Measurements from ENCODE around the gene PRDX6. TPM values are rescaled to one million over a fixed set of nuclear protein-coding genes. Genes with fewer than 3 reads are reported as not detected.

The PRDX6 gene, protein sequence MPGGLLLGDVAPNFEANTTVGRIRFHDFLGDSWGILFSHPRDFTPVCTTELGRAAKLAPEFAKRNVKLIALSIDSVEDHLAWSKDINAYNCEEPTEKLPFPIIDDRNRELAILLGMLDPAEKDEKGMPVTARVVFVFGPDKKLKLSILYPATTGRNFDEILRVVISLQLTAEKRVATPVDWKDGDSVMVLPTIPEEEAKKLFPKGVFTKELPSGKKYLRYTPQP
- total RNA-seq = 159 and 185 TPM in 2 replicates

DNA sequence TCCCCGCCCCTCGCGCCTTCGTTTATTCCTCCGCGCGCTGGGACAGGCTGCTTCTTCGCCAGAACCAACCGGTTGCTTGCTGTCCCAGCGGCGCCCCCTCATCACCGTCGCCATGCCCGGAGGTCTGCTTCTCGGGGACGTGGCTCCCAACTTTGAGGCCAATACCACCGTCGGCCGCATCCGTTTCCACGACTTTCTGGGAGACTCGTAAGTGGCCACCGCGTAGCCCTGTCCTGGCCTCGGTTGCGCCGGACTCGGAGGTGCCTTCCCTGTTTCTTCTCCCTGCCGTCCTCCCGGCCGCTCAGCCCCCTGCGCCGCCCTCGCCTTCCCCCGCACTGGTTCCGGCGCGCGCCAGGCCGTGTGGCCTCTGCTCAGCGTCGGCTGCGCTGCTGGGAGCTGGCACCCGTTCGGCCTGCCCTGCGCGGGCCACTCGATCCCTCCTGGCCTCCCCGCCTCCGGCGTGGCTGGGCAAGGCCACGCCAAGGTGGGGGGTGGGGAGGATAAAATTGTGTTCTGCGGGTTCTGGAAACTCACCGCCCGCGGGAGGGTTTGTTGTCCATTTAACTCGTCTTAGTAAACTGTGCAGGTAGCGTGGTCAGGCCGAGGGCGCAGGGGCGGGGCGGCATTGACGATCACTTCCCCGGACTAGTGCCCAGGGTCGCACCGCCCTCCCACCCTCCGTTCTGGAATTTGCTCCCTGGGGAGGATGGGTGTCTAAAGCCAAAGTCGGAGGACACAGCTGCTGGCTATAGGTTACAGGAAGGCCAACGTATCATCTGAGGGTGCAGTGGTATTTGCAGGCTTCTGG lies at the start of gene PRDX6:
Gene PRDX6 (plus strand): TSS at position 50 of the 808 bp plus-strand sequence. CDS start 63 bp downstream, at position 113.
- H3K4me3 ChIP-seq (ENCODE audit: low read depth, low read length) = peak within 1 kb of the TSS; percentile 88
- DNase-seq (ENCODE audit: low read depth) (peak; percentile 50), FAIRE-seq (no peak)
- TF ChIP-seq, protein P1, sequence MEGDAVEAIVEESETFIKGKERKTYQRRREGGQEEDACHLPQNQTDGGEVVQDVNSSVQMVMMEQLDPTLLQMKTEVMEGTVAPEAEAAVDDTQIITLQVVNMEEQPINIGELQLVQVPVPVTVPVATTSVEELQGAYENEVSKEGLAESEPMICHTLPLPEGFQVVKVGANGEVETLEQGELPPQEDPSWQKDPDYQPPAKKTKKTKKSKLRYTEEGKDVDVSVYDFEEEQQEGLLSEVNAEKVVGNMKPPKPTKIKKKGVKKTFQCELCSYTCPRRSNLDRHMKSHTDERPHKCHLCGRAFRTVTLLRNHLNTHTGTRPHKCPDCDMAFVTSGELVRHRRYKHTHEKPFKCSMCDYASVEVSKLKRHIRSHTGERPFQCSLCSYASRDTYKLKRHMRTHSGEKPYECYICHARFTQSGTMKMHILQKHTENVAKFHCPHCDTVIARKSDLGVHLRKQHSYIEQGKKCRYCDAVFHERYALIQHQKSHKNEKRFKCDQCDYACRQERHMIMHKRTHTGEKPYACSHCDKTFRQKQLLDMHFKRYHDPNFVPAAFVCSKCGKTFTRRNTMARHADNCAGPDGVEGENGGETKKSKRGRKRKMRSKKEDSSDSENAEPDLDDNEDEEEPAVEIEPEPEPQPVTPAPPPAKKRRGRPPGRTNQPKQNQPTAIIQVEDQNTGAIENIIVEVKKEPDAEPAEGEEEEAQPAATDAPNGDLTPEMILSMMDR (IDR thresholded peaks at IDR 0.05; ENCODE audit: insufficient read depth, low read length, severe bottlenecking) = no peak
- H3K27me3 ChIP-seq (ENCODE audit: control insufficient read depth, insufficient read depth, low read length) = no peaks in the 10 kb centered on the region
- H3K36me3 ChIP-seq (ENCODE audit: control insufficient read depth, insufficient read depth, low read length) = peaks cover 7% of the 10 kb centered on the region

DNA sequence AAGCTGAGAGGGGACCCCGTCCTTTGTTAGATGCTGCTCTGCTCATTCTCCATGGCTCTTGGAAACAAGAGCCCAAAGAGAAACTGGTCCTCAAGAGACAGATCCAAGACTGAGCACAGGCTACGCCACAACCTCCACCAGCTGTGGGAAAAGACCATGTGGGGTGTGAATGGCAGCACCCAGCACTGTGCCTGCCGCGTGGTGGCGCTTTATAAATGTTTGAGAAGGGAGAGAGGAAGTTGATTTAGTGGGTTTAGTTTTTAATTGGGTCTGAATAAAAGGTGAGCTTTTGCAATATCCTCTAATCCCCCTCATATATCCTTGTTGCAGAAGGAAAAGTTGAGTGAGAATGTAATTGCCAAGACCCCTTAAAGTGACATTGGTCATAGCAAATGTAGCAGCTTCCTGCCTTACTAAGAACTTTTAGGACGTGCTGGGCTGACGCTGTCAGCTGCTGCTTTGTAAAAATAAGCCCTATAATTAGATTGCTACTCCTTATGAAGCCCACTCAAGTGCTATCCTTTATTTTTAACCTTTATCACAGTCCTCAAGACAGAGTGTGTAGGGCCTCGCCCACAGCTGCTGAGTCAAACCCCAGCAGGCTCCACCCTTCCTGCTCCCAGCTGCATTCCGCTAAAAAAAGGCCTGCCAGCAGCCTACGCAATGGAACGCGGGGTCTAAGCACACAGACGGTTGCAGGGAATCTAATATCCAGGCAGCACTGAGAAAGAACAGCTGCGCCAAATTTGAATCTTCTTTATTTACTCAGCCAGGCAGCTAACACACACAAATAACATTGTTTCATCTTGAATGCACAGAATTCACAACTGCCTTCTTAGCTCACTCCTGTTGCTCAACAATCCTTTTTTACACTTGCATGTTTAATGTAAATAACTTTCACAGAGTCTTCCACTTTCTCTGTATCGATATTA lies 47.4 kb upstream of the PRDX6 start:
- Histone ChIP-seq H3K4me3 (ENCODE audit: low read depth, low read length) (no peak overlapping the region), H3K27me3 (ENCODE audit: control insufficient read depth, insufficient read depth, low read length) (no peaks in the 10 kb centered on the region), H3K36me3 (ENCODE audit: control insufficient read depth, insufficient read depth, low read length) (no peaks in the 10 kb centered on the region)
- peak; percentile 73 for DNase-seq (ENCODE audit: low read depth)
- TF ChIP-seq, protein P1 (IDR thresholded peaks at IDR 0.05; ENCODE audit: insufficient read depth, low read length, severe bottlenecking) = peak; percentile 75
- FAIRE-seq = no peak

DNA sequence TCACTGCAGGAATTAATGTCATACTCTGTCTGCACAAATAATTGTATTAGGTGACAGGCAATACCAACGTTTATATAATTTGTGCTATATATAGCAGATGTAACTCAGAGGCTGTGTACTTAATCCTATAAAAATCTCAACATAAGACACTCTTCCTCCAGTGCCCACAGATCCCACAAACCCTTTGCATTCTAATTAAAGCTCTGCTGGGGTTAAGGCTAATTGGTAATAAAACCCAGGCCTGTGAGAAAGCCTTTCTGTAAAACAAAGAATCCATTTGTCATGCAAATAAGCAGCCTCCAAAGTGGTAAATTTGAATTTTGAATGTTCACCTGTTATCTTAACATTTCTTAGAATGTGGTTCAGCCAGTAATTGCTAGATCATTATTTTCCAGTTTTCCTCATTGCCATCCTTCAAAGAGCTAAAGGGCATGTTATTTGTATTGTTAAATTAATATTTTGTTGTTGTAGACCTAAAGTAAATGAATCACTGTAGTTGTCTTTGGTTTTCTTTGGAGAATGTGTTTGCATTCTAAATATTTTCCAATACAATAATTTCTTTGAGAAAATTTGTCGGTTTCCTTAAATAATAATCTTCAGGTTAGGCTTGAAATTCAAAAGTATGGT lies 46.3 kb upstream of the PRDX6 start:
- no peaks in the 10 kb centered on the region for H3K27me3 ChIP-seq (ENCODE audit: control insufficient read depth, insufficient read depth, low read length)
- TF ChIP-seq, protein P1 (IDR thresholded peaks at IDR 0.05; ENCODE audit: insufficient read depth, low read length, severe bottlenecking) = no peak
- FAIRE-seq (no peak), DNase-seq (ENCODE audit: low read depth) (no peak)
- H3K36me3 ChIP-seq (ENCODE audit: control insufficient read depth, insufficient read depth, low read length) = no peaks in the 10 kb centered on the region
- no peak overlapping the region for H3K4me3 ChIP-seq (ENCODE audit: low read depth, low read length)

DNA sequence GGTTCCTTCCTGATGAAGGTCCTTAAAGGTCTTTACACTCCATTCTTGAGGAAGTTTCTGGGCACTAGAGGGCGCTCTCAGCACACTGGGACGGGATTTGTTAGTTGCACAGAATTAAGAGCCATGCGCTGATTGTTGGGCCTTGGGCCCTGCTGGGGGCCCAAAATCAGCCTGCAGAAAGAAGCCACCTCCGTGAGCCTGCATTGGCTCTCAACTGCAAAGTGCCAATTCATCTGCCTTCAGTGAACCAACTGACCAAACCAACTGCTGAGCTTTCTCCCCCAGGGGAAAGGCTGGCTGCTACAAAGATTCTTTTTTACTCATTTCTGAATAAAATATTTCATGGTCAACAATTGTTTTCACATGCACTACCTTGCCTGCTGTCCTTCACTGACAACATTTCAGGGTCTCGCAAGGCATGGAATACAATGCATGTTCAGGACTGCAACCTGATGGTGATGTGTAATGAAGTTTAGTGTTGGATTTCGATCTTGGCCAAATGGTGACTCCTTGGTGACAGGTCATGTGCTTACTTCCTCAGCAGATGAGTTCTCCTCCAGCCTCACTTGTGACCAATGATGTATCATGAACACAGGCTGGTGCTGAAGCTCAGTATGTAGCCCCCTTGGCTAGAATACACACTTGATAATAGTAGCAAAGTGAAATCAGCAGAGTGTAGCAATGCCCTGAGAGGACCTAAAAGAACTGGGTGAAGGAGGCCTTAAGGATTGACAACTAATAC lies 45.7 kb upstream of the PRDX6 start:
- FAIRE-seq = no peak
- TF ChIP-seq, protein P1 (IDR thresholded peaks at IDR 0.05; ENCODE audit: insufficient read depth, low read length, severe bottlenecking) = peak; percentile 80
- peak; percentile 80 for DNase-seq (ENCODE audit: low read depth)
- H3K27me3 ChIP-seq (ENCODE audit: control insufficient read depth, insufficient read depth, low read length) = no peaks in the 10 kb centered on the region
- H3K4me3 ChIP-seq (ENCODE audit: low read depth, low read length) = no peak overlapping the region
- H3K36me3 ChIP-seq (ENCODE audit: control insufficient read depth, insufficient read depth, low read length) = no peaks in the 10 kb centered on the region

DNA sequence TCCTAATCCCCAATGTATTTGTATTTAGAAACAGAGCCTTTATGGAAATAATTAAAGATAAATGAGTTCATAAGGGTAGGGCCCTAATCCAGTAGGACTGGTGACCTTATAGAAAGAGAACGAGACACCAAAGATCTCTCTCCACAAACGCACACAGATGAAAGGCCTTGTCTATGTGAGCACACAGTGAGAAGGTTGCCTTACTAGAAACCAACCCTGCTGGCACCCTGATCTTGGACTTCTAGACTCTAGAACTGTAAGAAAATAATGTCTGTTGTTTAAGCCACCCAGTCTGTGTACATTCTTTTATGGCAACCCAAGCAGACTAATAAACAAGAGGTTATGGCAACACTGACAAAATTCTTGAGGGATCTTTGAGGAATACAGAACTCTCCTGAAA lies 44.8 kb upstream of the PRDX6 start:
- Histone ChIP-seq H3K36me3 (ENCODE audit: control insufficient read depth, insufficient read depth, low read length) (no peaks in the 10 kb centered on the region), H3K27me3 (ENCODE audit: control insufficient read depth, insufficient read depth, low read length) (no peaks in the 10 kb centered on the region), H3K4me3 (ENCODE audit: low read depth, low read length) (no peak overlapping the region)
- DNase-seq (ENCODE audit: low read depth) (no peak), FAIRE-seq (no peak)
- TF ChIP-seq, protein P1 (IDR thresholded peaks at IDR 0.05; ENCODE audit: insufficient read depth, low read length, severe bottlenecking) = no peak

All from bronchial epithelial cell (primary cell).